Measurements from ENCODE around the gene DDX19B. TPM values are rescaled to one million over a fixed set of nuclear protein-coding genes. Genes with fewer than 3 reads are reported as not detected.

DDX19B gene
- total and polyA plus RNA-seq, 9 of the 15 experiments (the other 6 are each of a cell fraction or from before 2014, with no cell fraction given): 7.0 to 32.9 (median 19.3) TPM

- TF ChIP-seq, protein P1, sequence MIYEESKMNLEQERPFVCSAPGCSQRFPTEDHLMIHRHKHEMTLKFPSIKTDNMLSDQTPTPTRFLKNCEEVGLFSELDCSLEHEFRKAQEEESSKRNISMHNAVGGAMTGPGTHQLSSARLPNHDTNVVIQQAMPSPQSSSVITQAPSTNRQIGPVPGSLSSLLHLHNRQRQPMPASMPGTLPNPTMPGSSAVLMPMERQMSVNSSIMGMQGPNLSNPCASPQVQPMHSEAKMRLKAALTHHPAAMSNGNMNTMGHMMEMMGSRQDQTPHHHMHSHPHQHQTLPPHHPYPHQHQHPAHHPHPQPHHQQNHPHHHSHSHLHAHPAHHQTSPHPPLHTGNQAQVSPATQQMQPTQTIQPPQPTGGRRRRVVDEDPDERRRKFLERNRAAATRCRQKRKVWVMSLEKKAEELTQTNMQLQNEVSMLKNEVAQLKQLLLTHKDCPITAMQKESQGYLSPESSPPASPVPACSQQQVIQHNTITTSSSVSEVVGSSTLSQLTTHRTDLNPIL (CRISPR knock-in tag; IDR thresholded peaks at IDR 0.05): 0 out of 2 replicates have a peak, but pooled peaks have one; percentile 50
- TF ChIP-seq KLF1 (tag; IDR thresholded peaks at IDR 0.05): no peak
- TF ChIP-seq CBX2 (IDR thresholded peaks at IDR 0.05; ENCODE audit: insufficient read depth, low read length, poor library complexity, severe bottlenecking): no peak
- no peak for TF ChIP-seq RCOR1 (IDR thresholded peaks at IDR 0.05; ENCODE audit: borderline replicate concordance in 1 of 2, low read depth in 2 of 2, low read length in 2 of 2)
- TF ChIP-seq ZNF3 (CRISPR knock-in tag; IDR thresholded peaks at IDR 0.05): no peak
- no peak for TF ChIP-seq RNF2 (IDR thresholded peaks at IDR 0.05)
- no peak for TF ChIP-seq KAT8 (IDR thresholded peaks at IDR 0.05; ENCODE audit: low read depth)
- TF ChIP-seq IRF1 (CRISPR knock-in tag; IDR thresholded peaks at IDR 0.05; ENCODE audit: borderline replicate concordance): no peak
- TF ChIP-seq COPS2 (conservative IDR thresholded peaks at IDR 0.05): no peak
- TF ChIP-seq ZBTB34 (CRISPR knock-in tag; IDR thresholded peaks at IDR 0.05): no peak
- TF ChIP-seq NR2C2 (CRISPR knock-in tag; IDR thresholded peaks at IDR 0.05): no peak
- TF ChIP-seq NR2C2 (tag; IDR thresholded peaks at IDR 0.05): 0 out of 2 replicates have a peak, but pooled peaks have one; percentile 20
- TF ChIP-seq, protein P2, sequence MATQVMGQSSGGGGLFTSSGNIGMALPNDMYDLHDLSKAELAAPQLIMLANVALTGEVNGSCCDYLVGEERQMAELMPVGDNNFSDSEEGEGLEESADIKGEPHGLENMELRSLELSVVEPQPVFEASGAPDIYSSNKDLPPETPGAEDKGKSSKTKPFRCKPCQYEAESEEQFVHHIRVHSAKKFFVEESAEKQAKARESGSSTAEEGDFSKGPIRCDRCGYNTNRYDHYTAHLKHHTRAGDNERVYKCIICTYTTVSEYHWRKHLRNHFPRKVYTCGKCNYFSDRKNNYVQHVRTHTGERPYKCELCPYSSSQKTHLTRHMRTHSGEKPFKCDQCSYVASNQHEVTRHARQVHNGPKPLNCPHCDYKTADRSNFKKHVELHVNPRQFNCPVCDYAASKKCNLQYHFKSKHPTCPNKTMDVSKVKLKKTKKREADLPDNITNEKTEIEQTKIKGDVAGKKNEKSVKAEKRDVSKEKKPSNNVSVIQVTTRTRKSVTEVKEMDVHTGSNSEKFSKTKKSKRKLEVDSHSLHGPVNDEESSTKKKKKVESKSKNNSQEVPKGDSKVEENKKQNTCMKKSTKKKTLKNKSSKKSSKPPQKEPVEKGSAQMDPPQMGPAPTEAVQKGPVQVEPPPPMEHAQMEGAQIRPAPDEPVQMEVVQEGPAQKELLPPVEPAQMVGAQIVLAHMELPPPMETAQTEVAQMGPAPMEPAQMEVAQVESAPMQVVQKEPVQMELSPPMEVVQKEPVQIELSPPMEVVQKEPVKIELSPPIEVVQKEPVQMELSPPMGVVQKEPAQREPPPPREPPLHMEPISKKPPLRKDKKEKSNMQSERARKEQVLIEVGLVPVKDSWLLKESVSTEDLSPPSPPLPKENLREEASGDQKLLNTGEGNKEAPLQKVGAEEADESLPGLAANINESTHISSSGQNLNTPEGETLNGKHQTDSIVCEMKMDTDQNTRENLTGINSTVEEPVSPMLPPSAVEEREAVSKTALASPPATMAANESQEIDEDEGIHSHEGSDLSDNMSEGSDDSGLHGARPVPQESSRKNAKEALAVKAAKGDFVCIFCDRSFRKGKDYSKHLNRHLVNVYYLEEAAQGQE (IDR thresholded peaks at IDR 0.05; ENCODE audit: borderline replicate concordance): no peak
- TF ChIP-seq, protein P2 (CRISPR knock-in tag; IDR thresholded peaks at IDR 0.05; ENCODE audit: low read depth): peak; percentile 88
- TF ChIP-seq KDM1A (IDR thresholded peaks at IDR 0.05): no peak
- TF ChIP-seq TEAD1 (CRISPR knock-in tag; IDR thresholded peaks at IDR 0.05): peak; percentile 68 to 71; a peak in 2 of 4 replicates
Measured at GRCh38 chr16:70289229-70290094, 9.5 kb upstream of the DDX19B start, which contains the start of gene AARS1 (continued).

Measured in K562 (cell line).